GM12878 (cell line): ENCODE measurements around the gene PGBD4. TPM values are rescaled to one million over a fixed set of nuclear protein-coding genes. Genes with fewer than 3 reads are reported as not detected.

Experiments
- ATAC-seq: fragments of 200-7000 bp; cut with Tn5 transposase; 3 replicates; pipeline ENCODE4 v1.9.1; 2020; ENCODE audit warnings: mild to moderate bottlenecking, moderate library complexity
- BruUV-seq: library from RNA; stranded (reverse); fragments of 400-500 nt; replicated peaks from 2 replicates; lab custom pipeline; 2021; lab: Mats Ljungman, UMichigan
- CTCF ChIA-PET: fragments of 300-600 bp; sonication (Branson Sonifier 250); formaldehyde crosslinking; extraction: SDS; loops from one replicate; lab custom pipeline; 2021; ENCODE audit warnings: inconsistent platforms; lab: Yijun Ruan, JAX
- POLR2A ChIA-PET: fragments of 350-600 bp; formaldehyde crosslinking; extraction: SDS; loops from one replicate; lab custom pipeline; 2021; ENCODE audit warnings: inconsistent platforms; lab: Charles Lee
- RAD21 ChIA-PET: fragments of 300-600 bp; sonication (Branson Sonifier 250); formaldehyde crosslinking; loops from one replicate; lab custom pipeline; 2023; ENCODE audit warnings: antibody characterized with exemption; ENCODE audit not compliant: unreplicated experiment; lab: Charles Lee
- SMC1A ChIA-PET: fragments of 300-600 bp; sonication (Branson Sonifier 250); formaldehyde crosslinking; loops from one replicate; lab custom pipeline; 2023; ENCODE audit not compliant: unreplicated experiment, uncharacterized antibody; lab: Charles Lee
- DNase-seq: peaks from one replicate; pipeline ENCODE4 v3.0.0-alpha.2; 2011; ENCODE audit warnings: low read depth, low spot score
- FAIRE-seq: peaks from 3 replicates; lab custom pipeline; 2011; peaks lifted over from hg19 to GRCh38; lab: Jason Lieb, UNC
- H2AFZ ChIP-seq: 2 replicates; pipeline ENCODE4 v1.6.0; 2011; ENCODE audit warnings: low read depth, low read length, control low read depth; ENCODE audit not compliant: control insufficient read depth
- H3K27ac ChIP-seq: 2 replicates; pipeline ENCODE4 v1.5.1; 2011; ENCODE audit warnings: control low read depth; ENCODE audit not compliant: control insufficient read depth, insufficient read depth
- H3K27me3 ChIP-seq, 2 experiments: replicated peaks in 1 of 2; 2 replicates each; pipeline versions ENCODE4 v1.6.0 to v1.6.1; 2011; ENCODE audit warnings: low read length in 1 of 2; ENCODE audit not compliant: control insufficient read depth in 2 of 2, insufficient read depth in 2 of 2
- H3K36me3 ChIP-seq, 2 experiments: 2 replicates each; pipeline ENCODE4 v1.5.1; 2011; ENCODE audit warnings: low read length in 1 of 2; ENCODE audit not compliant: control insufficient read depth in 2 of 2, insufficient read depth in 2 of 2
- H3K4me1 ChIP-seq: 2 replicates; pipeline ENCODE4 v1.6.1; 2011; ENCODE audit warnings: mild to moderate bottlenecking, low read length, moderate library complexity, mixed read lengths; ENCODE audit not compliant: control insufficient read depth, insufficient read depth
- H3K4me2 ChIP-seq: 2 replicates; pipeline ENCODE4 v1.6.0; 2011; ENCODE audit warnings: control low read depth; ENCODE audit not compliant: control insufficient read depth, insufficient read depth
- H3K4me3 ChIP-seq: fragments of 200-600 bp; sonication (generic); 2 replicates; pipeline ENCODE4 v1.5.1; 2016
- H3K79me2 ChIP-seq: 2 replicates; pipeline ENCODE4 v1.6.0; 2011; ENCODE audit warnings: low read length; ENCODE audit not compliant: control insufficient read depth, insufficient read depth
- H3K9ac ChIP-seq: 2 replicates; pipeline ENCODE4 v1.8.0; 2011; ENCODE audit warnings: low read length, control low read depth, mixed read lengths; ENCODE audit not compliant: control insufficient read depth, insufficient read depth
- H3K9me3 ChIP-seq: replicated peaks from 3 replicates; pipeline ENCODE4 v1.5.1; 2011; ENCODE audit warnings: mild to moderate bottlenecking, low read length; ENCODE audit not compliant: control insufficient read depth, insufficient read depth
- H4K20me1 ChIP-seq: 2 replicates; pipeline ENCODE4 v1.6.0; 2011; ENCODE audit not compliant: control insufficient read depth, insufficient read depth
- BACH1 ChIP-seq: fragments of 450-650 bp; IDR thresholded peaks from 2 replicates; pipeline ENCODE4 v1.6.1; 2017; ENCODE audit warnings: mild to moderate bottlenecking, borderline replicate concordance
- NFIC ChIP-seq: IDR thresholded peaks from 2 replicates; pipeline ENCODE4 v1.6.1; 2012; ENCODE audit warnings: low read depth, mild to moderate bottlenecking, inconsistent platforms, low read length, moderate library complexity
- WGBS: methylation state at CpG from one replicate; pipeline ENCODE4 v1.1.6; 2016; ENCODE audit warnings: low lambda C conversion rate; ENCODE audit not compliant: insufficient replicate concordance, insufficient coverage; ENCODE audit errors: missing lambda C conversion rate; 5-methylcytosine and 5-hydroxymethylcytosine counted together
- in situ Hi-C: fragments of 300-500 bp; cut with MboI; formaldehyde crosslinking; loops from 9 replicates; pipeline ENCODE4 v1.14.3; 2018; ENCODE audit warnings: mixed read lengths
- intact Hi-C: fragments of 100-400 bp; cut with micrococcal nuclease; formaldehyde crosslinking; loops from one replicate; pipeline ENCODE4 v1.14.2; 2022; ENCODE audit not compliant: unreplicated experiment
- polyA plus RNA-seq, 11 experiments: library from polyadenylated mRNA; depleted of rRNA in 4 of 11; unstranded in 6 of 11; stranded (reverse) in 5 of 11; fragments of >200 nt; fragmentation: Nextera tagmentation in 4 of 11; fragmentation: Illumina TruSeq in 1 of 11; extraction: Ambion mirVana in 4 of 11; extraction: Trizol in 1 of 11; gene quantifications; 1 replicate in 1 of 11; 2 replicates in 10 of 11; pipeline versions ENCODE4 v1.2.1 to v1.2.3, GENCODE V29; 2011 to 2016; ENCODE audit warnings: inconsistent platforms in 2 of 11, missing spikeins in 2 of 11, low read depth in 1 of 11
- total RNA-seq, 4 experiments: library from RNA; depleted of rRNA in 3 of 4; stranded (reverse); fragments of >200 nt in 3 of 4; fragmentation: Illumina TruSeq in 1 of 4; extraction: Trizol in 1 of 4; gene quantifications; 2 replicates each; pipeline versions ENCODE4 v1.2.1 to v1.2.3, GENCODE V29; 2013 to 2021
- TF ChIP-seq, protein P1 (sequence below): IDR thresholded peaks from 2 replicates; pipeline ENCODE4 v1.6.1; 2011; ENCODE audit warnings: borderline replicate concordance, low read depth, mild to moderate bottlenecking, moderate library complexity, mixed read lengths, low read length; ENCODE audit not compliant: insufficient read depth; ENCODE audit errors: extremely low read length
- TF ChIP-seq, protein P2 (sequence below): fragments of 450-650 bp; IDR thresholded peaks from 2 replicates; pipeline ENCODE4 v1.6.1; 2017; ENCODE audit warnings: mild to moderate bottlenecking

The PGBD4 gene
- total and polyA plus RNA-seq, 10 of the 15 experiments (the other 5 are each of a cell fraction or from before 2014, with no cell fraction given): 1.2 to 5.8 (median 2.8) TPM

DNA sequence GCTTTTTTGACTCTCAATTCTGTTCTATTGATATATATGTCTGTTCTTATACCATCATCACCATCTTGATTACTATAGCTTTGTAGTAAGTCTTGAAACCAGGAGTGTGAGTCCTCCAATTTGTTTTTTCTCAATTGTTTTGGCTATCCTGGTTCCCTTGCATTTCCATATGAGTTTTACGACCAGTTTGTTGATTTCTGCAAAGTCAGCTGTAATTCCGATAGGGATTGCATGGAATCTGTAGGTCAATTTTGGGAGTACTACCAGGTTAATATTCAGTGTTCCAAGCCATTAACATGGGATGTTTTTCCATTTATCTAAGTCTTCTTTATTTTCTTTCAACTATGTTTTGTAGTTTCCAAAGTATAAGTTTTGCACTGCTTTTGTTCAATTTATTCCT is 27.0 kb downstream of the PGBD4 start:
- H2AFZ ChIP-seq: no peak overlapping the region
- no peaks in the 10 kb centered on the region for H3K9me3 ChIP-seq
- no peak for TF ChIP-seq NFIC
- TF ChIP-seq, protein P1, sequence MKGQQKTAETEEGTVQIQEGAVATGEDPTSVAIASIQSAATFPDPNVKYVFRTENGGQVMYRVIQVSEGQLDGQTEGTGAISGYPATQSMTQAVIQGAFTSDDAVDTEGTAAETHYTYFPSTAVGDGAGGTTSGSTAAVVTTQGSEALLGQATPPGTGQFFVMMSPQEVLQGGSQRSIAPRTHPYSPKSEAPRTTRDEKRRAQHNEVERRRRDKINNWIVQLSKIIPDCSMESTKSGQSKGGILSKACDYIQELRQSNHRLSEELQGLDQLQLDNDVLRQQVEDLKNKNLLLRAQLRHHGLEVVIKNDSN: no peak
- no peak for TF ChIP-seq BACH1
- TF ChIP-seq, protein P2, sequence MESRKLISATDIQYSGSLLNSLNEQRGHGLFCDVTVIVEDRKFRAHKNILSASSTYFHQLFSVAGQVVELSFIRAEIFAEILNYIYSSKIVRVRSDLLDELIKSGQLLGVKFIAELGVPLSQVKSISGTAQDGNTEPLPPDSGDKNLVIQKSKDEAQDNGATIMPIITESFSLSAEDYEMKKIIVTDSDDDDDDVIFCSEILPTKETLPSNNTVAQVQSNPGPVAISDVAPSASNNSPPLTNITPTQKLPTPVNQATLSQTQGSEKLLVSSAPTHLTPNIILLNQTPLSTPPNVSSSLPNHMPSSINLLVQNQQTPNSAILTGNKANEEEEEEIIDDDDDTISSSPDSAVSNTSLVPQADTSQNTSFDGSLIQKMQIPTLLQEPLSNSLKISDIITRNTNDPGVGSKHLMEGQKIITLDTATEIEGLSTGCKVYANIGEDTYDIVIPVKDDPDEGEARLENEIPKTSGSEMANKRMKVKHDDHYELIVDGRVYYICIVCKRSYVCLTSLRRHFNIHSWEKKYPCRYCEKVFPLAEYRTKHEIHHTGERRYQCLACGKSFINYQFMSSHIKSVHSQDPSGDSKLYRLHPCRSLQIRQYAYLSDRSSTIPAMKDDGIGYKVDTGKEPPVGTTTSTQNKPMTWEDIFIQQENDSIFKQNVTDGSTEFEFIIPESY: no peak
- TF ChIP-seq, all 136 proteins: peak for 0
- no peak overlapping the region for H3K9ac ChIP-seq
- ChIA-PET CTCF (no interaction called here), RAD21 (no interaction called here), SMC1A (no interaction called here), POLR2A (no interaction called here)
- H3K36me3 ChIP-seq: no peaks in the 10 kb centered on the region
- in situ Hi-C loops (no loop called here), intact Hi-C loops (no loop called here)
- no peak for ATAC-seq
- H3K27me3 ChIP-seq: no peaks in the 10 kb centered on the region
- H3K4me2 ChIP-seq: no peak overlapping the region
- BruUV-seq: no TSS peak
- H3K4me3 ChIP-seq: no peak overlapping the region
- H3K79me2 ChIP-seq: no peaks in the 10 kb centered on the region
- DNase-seq: no peak
- no peaks in the 10 kb centered on the region for H4K20me1 ChIP-seq
- no peaks in the 10 kb centered on the region for H3K4me1 ChIP-seq
- H3K27ac ChIP-seq: no peak overlapping the region
- no peak for FAIRE-seq
- WGBS: 50% methylated on average over 2 of the region's 2 CpGs
